PFSK-1 (cell line): ENCODE data around the gene SLC43A3.

ENCODE experiments used
- POLR2AphosphoS5 ChIP-seq: IDR thresholded peaks from 2 replicates; pipeline ENCODE4 v1.6.1; 2012; ENCODE audit warnings: low read depth, mild to moderate bottlenecking, control low read depth, low read length, moderate library complexity
- REST ChIP-seq, 2 experiments: IDR thresholded peaks; 2 replicates each; pipeline versions ENCODE4 v1.6.1 to v1.8.0; 2011 to 2012; ENCODE audit warnings: low read depth in 2 of 2, low read length in 2 of 2, control low read depth in 1 of 2, inconsistent platforms in 1 of 2, mild to moderate bottlenecking in 1 of 2, moderate library complexity in 1 of 2; ENCODE audit not compliant: insufficient read depth in 1 of 2
- SIN3A ChIP-seq: IDR thresholded peaks from 2 replicates; pipeline ENCODE4 v1.6.1; 2012; ENCODE audit warnings: mild to moderate bottlenecking, low read length, moderate library complexity, borderline replicate concordance; ENCODE audit not compliant: insufficient read depth

GRCh38 chr11:57370941-57371340 is 56.0 kb downstream of the SLC43A3 start:
- TF ChIP-seq SIN3A (no peak), POLR2AphosphoS5 (no peak), REST (IDR thresholded peaks at IDR 0.05; ENCODE audit: insufficient read depth in 1 of 2, low read depth in 2 of 2, low read length in 2 of 2) (no peak)
